PC-3 (cell line): ENCODE results near the gene PLA2G4F. TPM values are rescaled to one million over a fixed set of nuclear protein-coding genes. Genes with fewer than 3 reads are reported as not detected.

Experiments used
- ATAC-seq: fragments of 200-7000 bp; cut with Tn5 transposase; 2 replicates; pipeline ENCODE4 v1.9.1; 2020; ENCODE audit warnings: mild to moderate bottlenecking, moderate library complexity
- BruUV-seq: library from RNA; stranded (reverse); fragments of 400-500 nt; replicated peaks from 2 replicates; lab custom pipeline; 2021; lab: Mats Ljungman, UMichigan
- CTCF ChIA-PET: fragments of 300-600 bp; sonication (Branson Sonifier 250); formaldehyde crosslinking; loops from one replicate; lab custom pipeline; 2022; ENCODE audit warnings: antibody characterized with exemption; lab: Charles Lee
- POLR2A ChIA-PET: fragments of 300-600 bp; sonication (Branson Sonifier 250); formaldehyde crosslinking; loops from one replicate; lab custom pipeline; 2022; ENCODE audit warnings: antibody characterized with exemption; ENCODE audit not compliant: unreplicated experiment; lab: Charles Lee
- DNase-seq: peaks from one replicate; pipeline ENCODE4 v3.0.0-alpha.2; 2015
- H2AFZ ChIP-seq: fragments of 300-600 bp; sonication (generic); 2 replicates; pipeline ENCODE4 v1.6.0; 2016; ENCODE audit warnings: antibody characterized with exemption, low read length
- H3F3A ChIP-seq: fragments of 300-600 bp; sonication (generic); one replicate; pipeline ENCODE4 v1.6.0; 2017; ENCODE audit warnings: antibody characterized with exemption, low read length, control low read depth, mild to moderate bottlenecking; ENCODE audit not compliant: unreplicated experiment
- H3K27ac ChIP-seq: fragments of 300-600 bp; sonication (generic); 2 replicates; pipeline ENCODE4 v1.5.1; 2016; ENCODE audit warnings: mild to moderate bottlenecking, low read length
- H3K27me3 ChIP-seq: fragments of 300-600 bp; sonication (generic); 2 replicates; pipeline ENCODE4 v1.6.1; 2016; ENCODE audit warnings: low read length, mixed read lengths
- H3K36me3 ChIP-seq: fragments of 300-600 bp; sonication (generic); 2 replicates; pipeline ENCODE4 v1.6.1; 2016; ENCODE audit warnings: low read depth, mixed run types, low read length, mixed read lengths
- H3K4me1 ChIP-seq: fragments of 300-600 bp; sonication (generic); 2 replicates; pipeline ENCODE4 v1.5.1; 2016; ENCODE audit warnings: low read length; ENCODE audit not compliant: insufficient read depth
- H3K4me2 ChIP-seq: fragments of 300-600 bp; sonication (generic); 2 replicates; pipeline ENCODE4 v1.6.0; 2016; ENCODE audit warnings: low read length
- H3K4me3 ChIP-seq: fragments of 300-600 bp; sonication (generic); 2 replicates; pipeline ENCODE4 v1.5.1; 2016; ENCODE audit warnings: mild to moderate bottlenecking, low read length, mixed read lengths
- H3K79me2 ChIP-seq: fragments of 300-600 bp; sonication (generic); 2 replicates; pipeline ENCODE4 v1.6.1; 2017; ENCODE audit warnings: low read length, mixed read lengths
- H3K9ac ChIP-seq: fragments of 300-600 bp; sonication (generic); 2 replicates; pipeline ENCODE4 v1.6.0; 2016; ENCODE audit warnings: mild to moderate bottlenecking, low read length
- H3K9me2 ChIP-seq: fragments of 300-600 bp; sonication (generic); replicated peaks from 2 replicates; pipeline ENCODE4 v1.6.1; 2016; ENCODE audit warnings: mixed run types, low read length, mixed read lengths
- H3K9me3 ChIP-seq: fragments of 300-600 bp; sonication (generic); 2 replicates; pipeline ENCODE4 v1.6.1; 2016; ENCODE audit warnings: low read length, mixed read lengths
- H4K20me1 ChIP-seq: fragments of 300-600 bp; sonication (generic); 2 replicates; pipeline ENCODE4 v1.6.1; 2016; ENCODE audit warnings: low read length, mixed read lengths
- CTCF ChIP-seq: fragments of 300-600 bp; sonication (generic); conservative IDR thresholded peaks from 2 replicates; pipeline ENCODE4 v1.5.1; 2017; ENCODE audit warnings: antibody characterized with exemption, low read depth, mild to moderate bottlenecking, low read length
- EZH2 ChIP-seq: fragments of 300-600 bp; sonication (generic); IDR thresholded peaks from one replicate; pipeline ENCODE4 v1.6.1; 2017; ENCODE audit warnings: antibody characterized with exemption, mild to moderate bottlenecking, low read length; ENCODE audit not compliant: unreplicated experiment
- EZH2phosphoT487 ChIP-seq: fragments of 300-600 bp; sonication (generic); IDR thresholded peaks from 2 replicates; pipeline ENCODE4 v1.6.1; 2018; ENCODE audit warnings: mild to moderate bottlenecking, antibody characterized with exemption, low read length, borderline replicate concordance
- intact Hi-C: fragments of 100-400 bp; cut with micrococcal nuclease; formaldehyde crosslinking; loops from 2 replicates; pipeline ENCODE4 v1.9.0; 2023
- total RNA-seq: library from RNA; depleted of rRNA; stranded (reverse); fragments of >200 nt; gene quantifications from 2 replicates; pipeline ENCODE4 v1.2.3, GENCODE V29; 2014

Gene PLA2G4F
- total RNA-seq, 1 experiment from 2014 or later, result 5.8 TPM

GRCh38 chr15:42148808-42149492, 7.5 kb downstream of the PLA2G4F start:
- BruUV-seq, result no TSS peak
- Histone ChIP-seq H3K27me3 (no peaks in the 10 kb centered on the region), H3K4me3 (no peak overlapping the region), H3K36me3 (no peaks in the 10 kb centered on the region), H3K4me2 (no peak overlapping the region), H2AFZ (no peak overlapping the region), H3K79me2 (no peaks in the 10 kb centered on the region), H4K20me1 (no peaks in the 10 kb centered on the region), H3F3A (no peaks in the 10 kb centered on the region), H3K9me3 (no peaks in the 10 kb centered on the region), H3K9ac (no peak overlapping the region), H3K9me2 (no peaks in the 10 kb centered on the region), H3K27ac (no peak overlapping the region), H3K4me1 (no peaks in the 10 kb centered on the region)
- CTCF ChIA-PET, result no interaction called here
- no peak for DNase-seq
- POLR2A ChIA-PET, result no interaction called here
- no peak for TF ChIP-seq EZH2phosphoT487
- TF ChIP-seq EZH2, result no peak
- no peak for TF ChIP-seq CTCF
- intact Hi-C loops, result no loop called here
- no peak for ATAC-seq

- POLR2A ChIA-PET, result no interaction called here
- no peak for ATAC-seq
- H3K9ac ChIP-seq, result no peak overlapping the region
- H3K4me3 ChIP-seq, result no peak overlapping the region
- H3K79me2 ChIP-seq, result no peaks in the 10 kb centered on the region
- no peaks in the 10 kb centered on the region for H3K36me3 ChIP-seq
- no peaks in the 10 kb centered on the region for H3K9me2 ChIP-seq
- intact Hi-C loops, result no loop called here
- no peak overlapping the region for H3K27ac ChIP-seq
- no peak overlapping the region for H3K4me2 ChIP-seq
- BruUV-seq, result no TSS peak
- no peaks in the 10 kb centered on the region for H4K20me1 ChIP-seq
- H2AFZ ChIP-seq, result no peak overlapping the region
- DNase-seq, result no peak
- no peaks in the 10 kb centered on the region for H3K27me3 ChIP-seq
- H3K4me1 ChIP-seq, result no peaks in the 10 kb centered on the region
- TF ChIP-seq EZH2phosphoT487 (no peak), CTCF (no peak), EZH2 (no peak)
- CTCF ChIA-PET, result no interaction called here
- H3F3A ChIP-seq, result no peaks in the 10 kb centered on the region
- no peaks in the 10 kb centered on the region for H3K9me3 ChIP-seq
Measured at GRCh38 chr15:42147431-42147735, 9.1 kb downstream of the PLA2G4F start.

GRCh38 chr15:42146551-42147430, 9.6 kb downstream of the PLA2G4F start:
- Histone ChIP-seq H3K9me2 (no peaks in the 10 kb centered on the region), H2AFZ (no peak overlapping the region), H3K4me1 (no peaks in the 10 kb centered on the region), H3K27me3 (no peaks in the 10 kb centered on the region), H3K36me3 (no peaks in the 10 kb centered on the region), H3F3A (no peaks in the 10 kb centered on the region), H3K27ac (no peak overlapping the region), H4K20me1 (no peaks in the 10 kb centered on the region), H3K79me2 (no peaks in the 10 kb centered on the region), H3K4me3 (no peak overlapping the region), H3K9me3 (no peaks in the 10 kb centered on the region), H3K4me2 (no peak overlapping the region), H3K9ac (no peak overlapping the region)
- POLR2A ChIA-PET, result no interaction called here
- no TSS peak for BruUV-seq
- TF ChIP-seq EZH2phosphoT487 (no peak), EZH2 (no peak), CTCF (no peak)
- intact Hi-C loops, result no loop called here
- CTCF ChIA-PET, result no interaction called here
- DNase-seq (no peak), ATAC-seq (no peak)
